Loucy (cell line): ENCODE measurements around the gene DEPDC5.

Experiments used
- H2AFZ ChIP-seq: fragments of 200-600 bp; sonication (generic); 2 replicates; pipeline ENCODE4 v1.6.0; 2016; ENCODE audit warnings: antibody characterized with exemption, mild to moderate bottlenecking, low read length, moderate library complexity
- H3F3A ChIP-seq: fragments of 200-600 bp; 2 replicates; pipeline ENCODE4 v1.6.0; 2016; ENCODE audit warnings: antibody characterized with exemption, low read depth, mild to moderate bottlenecking
- H3K27me3 ChIP-seq: fragments of 200-600 bp; sonication (generic); 2 replicates; pipeline ENCODE4 v1.6.1; 2014; ENCODE audit warnings: low read length, mild to moderate bottlenecking; ENCODE audit not compliant: insufficient read depth, poor library complexity, severe bottlenecking
- H3K36me3 ChIP-seq: fragments of 200-600 bp; sonication (generic); 2 replicates; pipeline ENCODE4 v1.6.1; 2016; ENCODE audit warnings: low read length; ENCODE audit not compliant: insufficient read depth
- H3K4me1 ChIP-seq: fragments of 200-600 bp; sonication (generic); 2 replicates; pipeline ENCODE4 v1.5.1; 2014; ENCODE audit warnings: low read length, mild to moderate bottlenecking; ENCODE audit not compliant: insufficient read depth, poor library complexity, severe bottlenecking
- H3K4me2 ChIP-seq: fragments of 200-600 bp; sonication (generic); 2 replicates; pipeline ENCODE4 v1.6.0; 2014; ENCODE audit warnings: antibody characterized with exemption, low read length, low read depth, mild to moderate bottlenecking; ENCODE audit not compliant: poor library complexity, severe bottlenecking
- H3K4me3 ChIP-seq: fragments of 200-600 bp; sonication (generic); 2 replicates; pipeline ENCODE4 v1.5.1; 2014; ENCODE audit warnings: low read length, mild to moderate bottlenecking, mixed read lengths; ENCODE audit not compliant: poor library complexity, severe bottlenecking
- H3K79me2 ChIP-seq: fragments of 200-600 bp; sonication (generic); 2 replicates; pipeline ENCODE4 v1.6.1; 2014; ENCODE audit warnings: low read length; ENCODE audit not compliant: insufficient read depth
- H3K9ac ChIP-seq: fragments of 200-600 bp; sonication (generic); 2 replicates; pipeline ENCODE4 v1.6.0; 2014; ENCODE audit warnings: mild to moderate bottlenecking, low read depth, low read length, moderate library complexity; ENCODE audit not compliant: poor library complexity, severe bottlenecking
- H3K9me2 ChIP-seq: fragments of 200-600 bp; sonication (generic); replicated peaks from 2 replicates; pipeline ENCODE4 v1.6.1; 2016; ENCODE audit warnings: low read depth, low read length, mixed read lengths
- H3K9me3 ChIP-seq: fragments of 200-600 bp; sonication (generic); 2 replicates; pipeline ENCODE4 v1.6.1; 2014; ENCODE audit warnings: mild to moderate bottlenecking, antibody characterized with exemption, low read length, low read depth; ENCODE audit not compliant: insufficient read depth
- H4K20me1 ChIP-seq: fragments of 200-600 bp; sonication (generic); 2 replicates; pipeline ENCODE4 v1.6.0; 2014; ENCODE audit warnings: antibody characterized with exemption, low read length, mild to moderate bottlenecking; ENCODE audit not compliant: insufficient read depth, poor library complexity, severe bottlenecking
- EZH2phosphoT487 ChIP-seq: fragments of 200-600 bp; IDR thresholded peaks from 2 replicates; pipeline ENCODE4 v1.6.1; 2018; ENCODE audit warnings: antibody characterized with exemption, mild to moderate bottlenecking, moderate library complexity, borderline replicate concordance
- TF ChIP-seq, protein P1 (sequence below): fragments of 200-600 bp; sonication (generic); conservative IDR thresholded peaks from 2 replicates; pipeline ENCODE4 v1.5.1; 2014; ENCODE audit warnings: mild to moderate bottlenecking, antibody characterized with exemption, low read length

The DEPDC5 gene

DNA sequence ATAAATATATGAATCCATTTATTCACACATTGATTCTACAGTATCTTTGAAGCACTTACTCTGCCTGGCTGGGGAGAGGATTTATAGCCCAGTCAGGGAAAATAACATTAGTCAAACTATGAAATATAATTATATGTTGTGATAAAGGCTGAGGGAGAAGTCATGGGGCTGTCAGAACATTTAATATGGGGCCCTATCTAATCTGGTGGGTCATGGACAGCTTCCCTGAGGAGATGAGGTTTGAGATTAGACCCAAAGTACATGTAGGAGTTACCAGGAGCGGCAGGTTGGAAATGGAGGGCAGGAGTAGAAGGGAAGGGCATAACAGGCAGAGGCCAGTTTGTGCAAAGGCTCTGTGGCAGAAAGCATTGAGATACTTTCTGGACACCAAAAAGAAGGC lies 86.2 kb downstream of the DEPDC5 start:
- Histone ChIP-seq H3K27me3 (no peaks in the 10 kb centered on the region), H4K20me1 (no peaks in the 10 kb centered on the region), H3K4me3 (no peak overlapping the region), H2AFZ (no peak overlapping the region), H3F3A (no peaks in the 10 kb centered on the region), H3K36me3 (peaks cover 78% of the 10 kb centered on the region; the same call in 1 of the 2 replicates), H3K4me2 (no peak overlapping the region), H3K9ac (no peak overlapping the region), H3K4me1 (no peaks in the 10 kb centered on the region), H3K79me2 (no peaks in the 10 kb centered on the region), H3K9me3 (no peaks in the 10 kb centered on the region), H3K9me2 (no peaks in the 10 kb centered on the region)
- no peak for TF ChIP-seq EZH2phosphoT487
- TF ChIP-seq, protein P1, sequence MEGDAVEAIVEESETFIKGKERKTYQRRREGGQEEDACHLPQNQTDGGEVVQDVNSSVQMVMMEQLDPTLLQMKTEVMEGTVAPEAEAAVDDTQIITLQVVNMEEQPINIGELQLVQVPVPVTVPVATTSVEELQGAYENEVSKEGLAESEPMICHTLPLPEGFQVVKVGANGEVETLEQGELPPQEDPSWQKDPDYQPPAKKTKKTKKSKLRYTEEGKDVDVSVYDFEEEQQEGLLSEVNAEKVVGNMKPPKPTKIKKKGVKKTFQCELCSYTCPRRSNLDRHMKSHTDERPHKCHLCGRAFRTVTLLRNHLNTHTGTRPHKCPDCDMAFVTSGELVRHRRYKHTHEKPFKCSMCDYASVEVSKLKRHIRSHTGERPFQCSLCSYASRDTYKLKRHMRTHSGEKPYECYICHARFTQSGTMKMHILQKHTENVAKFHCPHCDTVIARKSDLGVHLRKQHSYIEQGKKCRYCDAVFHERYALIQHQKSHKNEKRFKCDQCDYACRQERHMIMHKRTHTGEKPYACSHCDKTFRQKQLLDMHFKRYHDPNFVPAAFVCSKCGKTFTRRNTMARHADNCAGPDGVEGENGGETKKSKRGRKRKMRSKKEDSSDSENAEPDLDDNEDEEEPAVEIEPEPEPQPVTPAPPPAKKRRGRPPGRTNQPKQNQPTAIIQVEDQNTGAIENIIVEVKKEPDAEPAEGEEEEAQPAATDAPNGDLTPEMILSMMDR, result no peak

DNA sequence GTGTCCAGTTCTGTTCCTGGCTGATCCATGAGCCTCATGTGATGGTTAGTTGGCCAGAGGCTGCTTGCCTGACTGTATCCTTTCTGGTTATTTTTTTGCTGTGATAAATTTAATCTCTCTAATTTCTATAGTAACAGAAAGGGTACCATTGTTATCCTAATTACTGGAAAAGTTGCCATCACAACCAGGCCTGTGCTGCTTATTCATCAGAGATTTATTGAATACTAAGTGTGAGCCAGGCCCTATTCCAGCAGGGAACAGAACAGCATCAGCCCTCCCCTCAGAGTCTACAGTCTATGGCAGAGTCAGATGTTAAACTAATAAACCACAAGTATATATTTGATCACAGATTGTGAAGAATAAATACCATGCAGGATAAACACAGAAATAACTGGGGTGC lies 86.8 kb downstream of the DEPDC5 start:
- Histone ChIP-seq H3K9me3 (no peaks in the 10 kb centered on the region), H3K27me3 (no peaks in the 10 kb centered on the region), H3K79me2 (no peaks in the 10 kb centered on the region), H3K36me3 (peaks cover 78% of the 10 kb centered on the region; the same call in 1 of the 2 replicates), H3K4me1 (no peaks in the 10 kb centered on the region), H4K20me1 (no peaks in the 10 kb centered on the region), H3K4me2 (no peak overlapping the region), H2AFZ (no peak overlapping the region), H3K9ac (no peak overlapping the region), H3K4me3 (no peak overlapping the region), H3K9me2 (no peaks in the 10 kb centered on the region), H3F3A (no peaks in the 10 kb centered on the region)
- TF ChIP-seq, protein P1, result no peak
- no peak for TF ChIP-seq EZH2phosphoT487

DNA sequence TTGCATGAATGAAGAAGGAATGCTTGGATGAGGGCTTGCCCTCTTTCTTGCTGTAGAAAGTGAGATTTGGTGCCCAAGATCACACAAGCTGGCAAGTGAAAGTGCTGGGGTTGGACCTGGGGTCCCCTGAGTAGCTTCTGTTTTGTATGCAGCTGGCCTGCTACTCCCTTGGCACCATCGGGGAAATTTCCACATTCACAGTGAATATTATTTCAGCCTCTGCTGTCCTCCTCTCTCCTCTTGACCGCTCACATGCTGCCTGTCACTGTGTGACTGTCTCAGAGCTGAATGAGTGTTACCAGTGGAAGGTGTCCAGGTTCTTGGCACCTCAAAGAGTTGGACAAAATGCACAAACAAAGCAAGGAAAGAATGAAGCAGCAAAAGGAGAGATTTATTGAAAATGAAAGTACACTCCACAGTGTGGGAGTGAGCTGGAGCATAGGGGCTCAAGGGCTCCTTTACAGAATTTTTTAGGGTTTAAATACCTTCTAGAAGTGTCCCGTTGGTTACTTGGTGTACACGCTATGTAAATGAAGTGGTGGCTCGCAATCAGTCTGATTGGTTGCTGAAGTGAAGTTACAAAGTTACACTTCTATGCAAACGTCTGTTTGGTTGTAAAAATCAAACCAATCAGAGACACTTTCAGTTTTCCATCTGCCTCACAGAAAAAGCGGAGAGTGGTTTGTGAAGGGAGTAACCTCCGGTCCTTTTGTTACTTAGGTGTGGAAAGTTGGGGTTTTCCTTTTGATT lies 87.4 kb downstream of the DEPDC5 start:
- Histone ChIP-seq H2AFZ (no peak overlapping the region), H3K36me3 (peaks cover 79% of the 10 kb centered on the region; the same call in 1 of the 2 replicates), H3K4me2 (no peak overlapping the region), H3K27me3 (no peaks in the 10 kb centered on the region), H3K79me2 (no peaks in the 10 kb centered on the region), H3K9me2 (no peaks in the 10 kb centered on the region), H3K4me3 (no peak overlapping the region), H3K9me3 (no peaks in the 10 kb centered on the region), H4K20me1 (no peaks in the 10 kb centered on the region), H3K4me1 (no peaks in the 10 kb centered on the region), H3K9ac (no peak overlapping the region), H3F3A (no peaks in the 10 kb centered on the region)
- TF ChIP-seq EZH2phosphoT487, result no peak
- TF ChIP-seq, protein P1, result no peak
